Gastrocnemius medialis (tissue), 4 donors: ENCODE measurements around the gene GSTM2.

Source experiments
- CTCF ChIP-seq, 5 experiments: fragments of 450-650 bp in 3 of 5; fragments of 200-600 bp in 2 of 5; sonication (generic) in 2 of 5; IDR thresholded peaks in 4 of 5; conservative IDR thresholded peaks in 1 of 5; 1 replicate in 4 of 5; 2 replicates in 1 of 5; pipeline ENCODE4 v1.5.1; 2016 to 2019; ENCODE audit warnings: antibody characterized with exemption in 5 of 5, mild to moderate bottlenecking in 3 of 5, moderate library complexity in 3 of 5
- POLR2A ChIP-seq, 2 donors: fragments of 450-650 bp; IDR thresholded peaks; one replicate each; pipeline ENCODE4 v1.6.1; 2017; ENCODE audit warnings: antibody characterized with exemption in 2 of 2, mild to moderate bottlenecking in 2 of 2, moderate library complexity in 2 of 2

- TF ChIP-seq CTCF (IDR thresholded peaks at IDR 0.05 in 4 of 5, conservative IDR thresholded peaks at IDR 0.05 in 1 of 5) (no peak), POLR2A (IDR thresholded peaks at IDR 0.05) (no peak)
Measured at GRCh38 chr1:109639841-109640184, 28.0 kb upstream of the GSTM2 start.
